ENCODE measurements around the gene SLC10A6. TPM values are rescaled to one million over a fixed set of nuclear protein-coding genes. Genes with fewer than 3 reads are reported as not detected.

Gene SLC10A6
- total and polyA plus RNA-seq, 8 donors: 0.48 to 7.6 (median 1.5) TPM; not detected in 5

DNA sequence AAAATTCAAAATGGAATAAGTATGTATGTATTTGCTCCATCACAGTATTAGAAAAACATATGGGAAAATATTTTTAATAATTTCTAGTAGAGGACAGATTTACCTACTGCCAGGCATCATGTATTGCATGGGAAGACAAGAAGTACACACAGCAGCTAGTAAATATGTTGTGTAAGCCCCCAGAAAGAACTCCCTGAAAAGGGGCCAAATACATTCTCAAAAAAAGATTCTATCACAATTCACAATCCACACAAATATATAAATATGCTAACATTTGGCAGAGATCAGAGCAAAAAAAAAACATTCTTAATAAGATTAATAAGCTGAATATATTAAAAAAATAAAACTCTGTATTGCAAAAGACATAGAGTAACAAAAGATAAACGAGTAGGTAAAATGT, 28.0 kb downstream of the SLC10A6 start:
- no peaks in the 10 kb centered on the region for H3K27me3 ChIP-seq
- peaks cover 0 to 2% (median 0%) of the 10 kb centered on the region in 4 donors for H3K9me3 ChIP-seq
- 0 to 56% (median 54%) methylated on average over 1 of the region's 1 CpG for WGBS, 5 donors
- peaks cover 0 to 22% (median 4%) of the 10 kb centered on the region in 4 donors for H3K4me1 ChIP-seq
- TF ChIP-seq POLR2A (IDR thresholded peaks at IDR 0.05) (no peak), CTCF (IDR thresholded peaks at IDR 0.05) (no peak), POLR2AphosphoS5 (IDR thresholded peaks at IDR 0.05) (no peak), EP300 (IDR thresholded peaks at IDR 0.05) (no peak)
- H3K4me3 ChIP-seq: no peak overlapping the region
- no peak for DNase-seq
- H3K36me3 ChIP-seq: no peaks in the 10 kb centered on the region
- no peak overlapping the region for H3K27ac ChIP-seq
- intact Hi-C loops (cut with DNase I; ENCODE audit: low total_unique reads): no loop called here

- H3K36me3 ChIP-seq: peaks cover 0 to 15% (median 11%) of the 10 kb centered on the region in 4 donors
- peaks cover 0 to 22% (median 4%) of the 10 kb centered on the region in 4 donors for H3K4me1 ChIP-seq
- H3K4me3 ChIP-seq: no peak overlapping the region
- no peak for DNase-seq
- peaks cover 0 to 13% (median 7%) of the 10 kb centered on the region in 4 donors for H3K9me3 ChIP-seq
- H3K27me3 ChIP-seq: no peaks in the 10 kb centered on the region
- no peak overlapping the region for H3K27ac ChIP-seq
- TF ChIP-seq CTCF (IDR thresholded peaks at IDR 0.05): no peak
- TF ChIP-seq POLR2AphosphoS5 (IDR thresholded peaks at IDR 0.05): no peak
- no peak for TF ChIP-seq EP300 (IDR thresholded peaks at IDR 0.05)
- TF ChIP-seq POLR2A (IDR thresholded peaks at IDR 0.05): no peak
- 86 to 95% (median 92%) methylated on average over 7 of the region's 7 CpGs for WGBS, 5 donors
- intact Hi-C loops (cut with DNase I; ENCODE audit: low total_unique reads): no loop called here
Observed at GRCh38 chr4:86819561-86819960, 29.6 kb downstream of the SLC10A6 start.

DNA sequence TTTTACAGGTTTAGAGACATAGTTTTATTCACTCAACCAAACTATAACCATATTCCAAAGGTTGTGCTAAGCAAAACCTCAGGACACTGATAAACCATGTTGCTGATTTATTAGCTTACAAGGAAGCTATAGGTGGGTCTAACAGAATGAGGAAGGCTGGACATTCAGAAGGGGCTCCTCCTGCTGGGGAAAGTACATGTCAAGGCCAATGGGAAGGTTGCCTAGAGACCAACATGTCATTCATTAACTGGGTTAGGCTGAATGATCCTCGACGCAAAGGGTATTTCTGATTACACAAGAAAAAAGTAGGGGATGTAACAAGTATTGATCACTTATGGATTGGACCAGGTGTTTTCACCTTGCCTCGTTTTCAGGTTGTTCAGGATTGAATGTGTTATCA, 30.3 kb downstream of the SLC10A6 start:
- Histone ChIP-seq H3K4me3 (no peak overlapping the region), H3K9me3 (peaks cover 0 to 13% (median 7%) of the 10 kb centered on the region in 4 donors), H3K4me1 (peaks cover 0 to 22% (median 4%) of the 10 kb centered on the region in 4 donors), H3K36me3 (peaks cover 0 to 22% (median 17%) of the 10 kb centered on the region in 4 donors), H3K27me3 (no peaks in the 10 kb centered on the region), H3K27ac (no peak overlapping the region)
- 79 to 97% (median 84%) methylated on average over 3 of the region's 3 CpGs for WGBS, 5 donors
- intact Hi-C loops (cut with DNase I; ENCODE audit: low total_unique reads): no loop called here
- no peak for TF ChIP-seq EP300 (IDR thresholded peaks at IDR 0.05)
- no peak for TF ChIP-seq CTCF (IDR thresholded peaks at IDR 0.05)
- no peak for TF ChIP-seq POLR2A (IDR thresholded peaks at IDR 0.05)
- no peak for TF ChIP-seq POLR2AphosphoS5 (IDR thresholded peaks at IDR 0.05)
- DNase-seq: peak in 1 of 2 donors; percentile 24

DNA sequence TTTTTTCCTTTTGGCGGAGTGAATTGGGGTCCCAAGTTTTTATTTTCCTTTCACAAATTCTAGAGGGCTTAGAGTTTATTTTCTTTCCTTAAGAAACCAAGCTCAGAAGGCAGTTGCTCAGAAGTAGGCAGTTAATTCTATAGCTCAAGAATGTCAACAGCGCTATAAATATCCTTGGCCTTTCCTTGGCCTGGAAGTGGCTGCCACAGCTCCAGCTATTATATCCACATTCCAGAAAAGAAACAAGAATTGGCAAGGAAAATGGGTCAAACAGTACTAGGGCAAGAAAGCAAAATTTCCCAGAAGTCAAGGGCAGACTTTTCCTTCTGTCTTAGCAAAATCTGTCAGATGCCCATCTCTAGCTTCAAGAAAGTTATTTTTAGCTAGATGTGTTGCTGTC, 31.0 kb downstream of the SLC10A6 start:
- TF ChIP-seq CTCF (IDR thresholded peaks at IDR 0.05): no peak
- no peak for TF ChIP-seq POLR2A (IDR thresholded peaks at IDR 0.05)
- no peak for TF ChIP-seq EP300 (IDR thresholded peaks at IDR 0.05)
- no peak for TF ChIP-seq POLR2AphosphoS5 (IDR thresholded peaks at IDR 0.05)

More for the DNA sequence above, 31.0 kb downstream of the SLC10A6 start:
- Histone ChIP-seq H3K4me1 (peaks cover 0 to 22% (median 4%) of the 10 kb centered on the region in 4 donors), H3K27me3 (no peaks in the 10 kb centered on the region), H3K36me3 (peaks cover 0 to 29% (median 20%) of the 10 kb centered on the region in 4 donors), H3K9me3 (peaks cover 0 to 13% (median 7%) of the 10 kb centered on the region in 4 donors), H3K4me3 (no peak overlapping the region), H3K27ac (no peak overlapping the region)
- intact Hi-C loops (cut with DNase I; ENCODE audit: low total_unique reads): no loop called here
- no peak for DNase-seq
- WGBS, 5 donors: 55 to 72% (median 64%) methylated on average over 2 of the region's 2 CpGs

Measured in stomach (tissue), 9 donors.